PC-3 (cell line): ENCODE data around the gene MGMT. TPM values are rescaled to one million over a fixed set of nuclear protein-coding genes. Genes with fewer than 3 reads are reported as not detected.

Experiments used
- ATAC-seq: fragments of 200-7000 bp; cut with Tn5 transposase; 2 replicates; pipeline ENCODE4 v1.9.1; 2020; ENCODE audit warnings: mild to moderate bottlenecking, moderate library complexity
- BruUV-seq: library from RNA; stranded (reverse); fragments of 400-500 nt; replicated peaks from 2 replicates; lab custom pipeline; 2021; lab: Mats Ljungman, UMichigan
- CTCF ChIA-PET: fragments of 300-600 bp; sonication (Branson Sonifier 250); formaldehyde crosslinking; loops from one replicate; lab custom pipeline; 2022; ENCODE audit warnings: antibody characterized with exemption; lab: Charles Lee
- POLR2A ChIA-PET: fragments of 300-600 bp; sonication (Branson Sonifier 250); formaldehyde crosslinking; loops from one replicate; lab custom pipeline; 2022; ENCODE audit warnings: antibody characterized with exemption; ENCODE audit not compliant: unreplicated experiment; lab: Charles Lee
- DNase-seq: peaks from one replicate; pipeline ENCODE4 v3.0.0-alpha.2; 2015
- H2AFZ ChIP-seq: fragments of 300-600 bp; sonication (generic); 2 replicates; pipeline ENCODE4 v1.6.0; 2016; ENCODE audit warnings: antibody characterized with exemption, low read length
- H3F3A ChIP-seq: fragments of 300-600 bp; sonication (generic); one replicate; pipeline ENCODE4 v1.6.0; 2017; ENCODE audit warnings: antibody characterized with exemption, low read length, control low read depth, mild to moderate bottlenecking; ENCODE audit not compliant: unreplicated experiment
- H3K27ac ChIP-seq: fragments of 300-600 bp; sonication (generic); 2 replicates; pipeline ENCODE4 v1.5.1; 2016; ENCODE audit warnings: mild to moderate bottlenecking, low read length
- H3K27me3 ChIP-seq: fragments of 300-600 bp; sonication (generic); 2 replicates; pipeline ENCODE4 v1.6.1; 2016; ENCODE audit warnings: low read length, mixed read lengths
- H3K36me3 ChIP-seq: fragments of 300-600 bp; sonication (generic); 2 replicates; pipeline ENCODE4 v1.6.1; 2016; ENCODE audit warnings: low read depth, mixed run types, low read length, mixed read lengths
- H3K4me1 ChIP-seq: fragments of 300-600 bp; sonication (generic); 2 replicates; pipeline ENCODE4 v1.5.1; 2016; ENCODE audit warnings: low read length; ENCODE audit not compliant: insufficient read depth
- H3K4me2 ChIP-seq: fragments of 300-600 bp; sonication (generic); 2 replicates; pipeline ENCODE4 v1.6.0; 2016; ENCODE audit warnings: low read length
- H3K4me3 ChIP-seq: fragments of 300-600 bp; sonication (generic); 2 replicates; pipeline ENCODE4 v1.5.1; 2016; ENCODE audit warnings: mild to moderate bottlenecking, low read length, mixed read lengths
- H3K79me2 ChIP-seq: fragments of 300-600 bp; sonication (generic); 2 replicates; pipeline ENCODE4 v1.6.1; 2017; ENCODE audit warnings: low read length, mixed read lengths
- H3K9ac ChIP-seq: fragments of 300-600 bp; sonication (generic); 2 replicates; pipeline ENCODE4 v1.6.0; 2016; ENCODE audit warnings: mild to moderate bottlenecking, low read length
- H3K9me2 ChIP-seq: fragments of 300-600 bp; sonication (generic); replicated peaks from 2 replicates; pipeline ENCODE4 v1.6.1; 2016; ENCODE audit warnings: mixed run types, low read length, mixed read lengths
- H3K9me3 ChIP-seq: fragments of 300-600 bp; sonication (generic); 2 replicates; pipeline ENCODE4 v1.6.1; 2016; ENCODE audit warnings: low read length, mixed read lengths
- H4K20me1 ChIP-seq: fragments of 300-600 bp; sonication (generic); 2 replicates; pipeline ENCODE4 v1.6.1; 2016; ENCODE audit warnings: low read length, mixed read lengths
- CTCF ChIP-seq: fragments of 300-600 bp; sonication (generic); conservative IDR thresholded peaks from 2 replicates; pipeline ENCODE4 v1.5.1; 2017; ENCODE audit warnings: antibody characterized with exemption, low read depth, mild to moderate bottlenecking, low read length
- EZH2 ChIP-seq: fragments of 300-600 bp; sonication (generic); IDR thresholded peaks from one replicate; pipeline ENCODE4 v1.6.1; 2017; ENCODE audit warnings: antibody characterized with exemption, mild to moderate bottlenecking, low read length; ENCODE audit not compliant: unreplicated experiment
- EZH2phosphoT487 ChIP-seq: fragments of 300-600 bp; sonication (generic); IDR thresholded peaks from 2 replicates; pipeline ENCODE4 v1.6.1; 2018; ENCODE audit warnings: mild to moderate bottlenecking, antibody characterized with exemption, low read length, borderline replicate concordance
- intact Hi-C: fragments of 100-400 bp; cut with micrococcal nuclease; formaldehyde crosslinking; loops from 2 replicates; pipeline ENCODE4 v1.9.0; 2023
- total RNA-seq: library from RNA; depleted of rRNA; stranded (reverse); fragments of >200 nt; gene quantifications from 2 replicates; pipeline ENCODE4 v1.2.3, GENCODE V29; 2014

The MGMT gene
- total RNA-seq, 1 experiment from 2014 or later: 19.8 TPM

GRCh38 chr10:129534826-129535225 lies 67.8 kb downstream of the MGMT start:
- intact Hi-C loops: no loop called here
- Histone ChIP-seq H3K9me2 (no peaks in the 10 kb centered on the region), H3K79me2 (no peaks in the 10 kb centered on the region), H3K4me3 (no peak overlapping the region), H3K9ac (no peak overlapping the region), H3K27me3 (no peaks in the 10 kb centered on the region), H4K20me1 (no peaks in the 10 kb centered on the region), H3F3A (no peaks in the 10 kb centered on the region), H2AFZ (no peak overlapping the region), H3K36me3 (no peaks in the 10 kb centered on the region), H3K4me2 (no peak overlapping the region), H3K9me3 (no peaks in the 10 kb centered on the region), H3K4me1 (peaks cover 12% of the 10 kb centered on the region), H3K27ac (no peak overlapping the region)
- DNase-seq (no peak), ATAC-seq (no peak)
- no peak for TF ChIP-seq EZH2phosphoT487
- TF ChIP-seq EZH2: no peak
- TF ChIP-seq CTCF: no peak
- CTCF ChIA-PET: no interaction called here
- no TSS peak for BruUV-seq
- POLR2A ChIA-PET: no interaction called here

GRCh38 chr10:129536336-129536735 lies 69.3 kb downstream of the MGMT start:
- intact Hi-C loops: no loop called here
- H3K79me2 ChIP-seq: no peaks in the 10 kb centered on the region
- H3K27ac ChIP-seq: no peak overlapping the region
- no peak for DNase-seq
- peaks cover 8% of the 10 kb centered on the region for H3K4me1 ChIP-seq
- H4K20me1 ChIP-seq: no peaks in the 10 kb centered on the region
- no peak overlapping the region for H3K4me2 ChIP-seq
- ChIA-PET POLR2A (no interaction called here), CTCF (no interaction called here)
- H2AFZ ChIP-seq: no peak overlapping the region
- H3K4me3 ChIP-seq: no peak overlapping the region
- no peaks in the 10 kb centered on the region for H3F3A ChIP-seq
- no peaks in the 10 kb centered on the region for H3K36me3 ChIP-seq
- H3K9me3 ChIP-seq: no peaks in the 10 kb centered on the region
- H3K9ac ChIP-seq: no peak overlapping the region
- BruUV-seq: no TSS peak
- no peaks in the 10 kb centered on the region for H3K27me3 ChIP-seq
- ATAC-seq: no peak
- H3K9me2 ChIP-seq: no peaks in the 10 kb centered on the region
- no peak for TF ChIP-seq CTCF
- TF ChIP-seq EZH2: no peak
- TF ChIP-seq EZH2phosphoT487: no peak

GRCh38 chr10:129537151-129537550 lies 70.1 kb downstream of the MGMT start:
- Histone ChIP-seq H3K27ac (no peak overlapping the region), H3K9me2 (no peaks in the 10 kb centered on the region), H4K20me1 (no peaks in the 10 kb centered on the region), H3F3A (no peaks in the 10 kb centered on the region), H3K4me2 (no peak overlapping the region), H3K9ac (no peak overlapping the region), H3K9me3 (no peaks in the 10 kb centered on the region), H2AFZ (no peak overlapping the region), H3K4me3 (no peak overlapping the region), H3K36me3 (no peaks in the 10 kb centered on the region), H3K27me3 (no peaks in the 10 kb centered on the region), H3K79me2 (no peaks in the 10 kb centered on the region), H3K4me1 (peaks cover 2% of the 10 kb centered on the region)
- ChIA-PET CTCF (no interaction called here), POLR2A (interaction anchor here (0.6 kb wide), 1 partner anchor 70 kb away, joined by 3 read pairs; the partner anchor contains the start of gene MGMT)
- DNase-seq (no peak), ATAC-seq (no peak)
- no TSS peak for BruUV-seq
- intact Hi-C loops: no loop called here
- TF ChIP-seq CTCF (no peak), EZH2phosphoT487 (no peak), EZH2 (no peak)
